Ramos (cell line): Measurements from ENCODE around the gene LORICRIN.

Source experiments
- in situ Hi-C: fragments of 300-500 bp; cut with MboI; formaldehyde crosslinking; loops from one replicate; pipeline ENCODE4 v1.14.3; 2022; ENCODE audit warnings: low sequenced_read_pairs; ENCODE audit not compliant: unreplicated experiment

The LORICRIN gene

DNA sequence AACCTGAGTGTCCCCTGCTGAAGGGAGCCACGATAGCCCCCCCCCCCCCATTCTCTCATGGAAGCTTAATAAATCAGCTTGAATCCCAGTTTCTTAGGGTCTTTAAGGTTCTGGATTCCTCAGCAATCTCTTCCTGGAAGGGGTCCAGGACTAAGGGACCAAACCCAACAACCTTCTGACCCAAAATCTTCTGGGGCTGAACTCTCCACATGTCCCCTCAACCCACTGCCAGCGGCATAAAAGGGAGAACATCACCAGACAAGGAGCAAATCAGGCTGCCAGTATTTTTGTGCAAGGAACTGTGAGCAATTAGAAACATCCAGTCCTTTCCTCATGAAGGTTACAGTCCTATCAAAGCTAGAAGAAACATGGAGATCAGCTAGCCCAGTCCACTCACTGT, 12.7 kb upstream of the LORICRIN start:
- in situ Hi-C loops: loop anchor here (25.0 kb wide), 1 partner anchor 585 kb away; the partner anchor contains the start of gene LCE2D

DNA sequence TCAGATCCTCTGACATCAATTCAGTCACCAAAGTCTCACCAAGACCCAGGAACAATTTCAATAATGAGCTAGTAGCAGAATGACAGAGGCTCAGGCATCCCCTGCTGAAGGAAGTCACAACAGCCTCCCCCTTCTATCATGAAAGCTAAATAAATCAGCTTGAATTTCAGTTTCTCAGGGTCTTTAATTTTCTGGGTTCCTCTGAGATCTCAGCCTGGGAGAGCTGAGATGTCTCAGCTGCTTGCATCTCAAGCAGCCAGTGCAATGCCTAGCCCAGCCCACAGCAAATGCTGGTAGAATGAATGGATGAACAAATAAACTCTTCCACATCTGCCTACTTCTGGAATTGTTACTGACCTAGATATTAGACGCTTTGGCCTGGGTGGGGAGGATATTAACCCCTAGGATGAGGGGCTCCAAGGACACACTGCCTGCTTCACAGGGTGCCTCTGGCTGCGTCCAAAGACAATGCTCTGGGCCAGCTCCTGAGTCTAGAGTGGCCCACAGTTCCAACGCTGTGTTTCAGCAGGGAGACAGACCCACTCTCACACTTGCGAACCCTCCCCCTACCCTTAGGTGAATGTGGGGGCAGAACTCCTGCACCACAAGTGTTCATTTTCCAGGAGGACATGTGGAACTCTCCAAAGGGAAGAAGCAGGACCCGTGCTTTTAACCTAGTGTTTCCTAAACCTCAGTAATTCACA, 11.2 kb upstream of the LORICRIN start:
- in situ Hi-C loops: loop anchor here (25.0 kb wide), 1 partner anchor 586 kb away; the partner anchor contains the start of gene LCE2D

- in situ Hi-C loops: no loop called here
These were observed 9.3 kb upstream of the LORICRIN start for GRCh38 chr1:153250166-153250565.

GRCh38 chr1:153251087-153251486, 8.4 kb upstream of the LORICRIN start:
- in situ Hi-C loops: no loop called here

GRCh38 chr1:153251562-153251961, 7.9 kb upstream of the LORICRIN start:
- in situ Hi-C loops: no loop called here

DNA sequence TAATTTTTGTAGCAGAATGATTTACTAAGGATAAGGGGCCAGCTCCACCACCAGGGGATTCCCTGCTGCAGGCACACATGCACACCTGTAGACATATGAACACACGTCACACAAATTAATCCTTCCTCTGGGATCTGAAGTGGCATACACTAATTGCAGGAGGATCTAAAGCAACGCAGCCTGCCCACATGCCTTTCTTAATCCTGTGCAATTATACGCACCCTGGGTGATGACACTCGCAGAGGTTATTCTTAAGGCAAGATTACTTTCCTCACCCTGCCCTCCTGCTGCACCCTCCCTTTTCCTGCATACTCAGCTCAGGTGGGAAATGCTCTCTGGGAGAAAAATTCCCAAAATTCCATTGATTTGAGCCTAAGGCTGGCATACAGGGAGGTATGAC, 7.5 kb upstream of the LORICRIN start:
- in situ Hi-C loops: no loop called here

DNA sequence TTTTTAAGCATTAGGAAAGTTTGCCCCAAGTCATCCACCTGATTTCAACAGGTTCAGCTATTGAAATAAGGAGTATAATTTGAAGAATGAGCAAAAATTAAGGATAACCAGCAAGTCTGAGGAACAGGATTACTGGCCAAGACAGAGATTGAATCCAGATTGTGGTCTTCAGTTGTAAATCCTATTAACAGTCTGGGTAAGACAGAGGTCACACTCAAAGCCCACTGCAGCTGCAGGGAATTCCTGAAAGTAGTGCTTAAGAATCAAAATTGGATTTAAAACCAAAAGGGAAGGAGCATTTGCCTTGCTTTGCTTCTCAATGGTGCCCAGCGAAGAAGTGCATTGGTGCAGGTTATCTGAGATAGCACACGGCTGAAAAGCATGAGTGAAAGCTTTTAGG, 6.4 kb upstream of the LORICRIN start:
- in situ Hi-C loops: no loop called here

- in situ Hi-C loops: no loop called here
These were observed 5.8 kb upstream of the LORICRIN start for GRCh38 chr1:153253693-153254092.

GRCh38 chr1:153260585-153261280, 1.2 kb downstream of the LORICRIN start:
- in situ Hi-C loops: no loop called here

DNA sequence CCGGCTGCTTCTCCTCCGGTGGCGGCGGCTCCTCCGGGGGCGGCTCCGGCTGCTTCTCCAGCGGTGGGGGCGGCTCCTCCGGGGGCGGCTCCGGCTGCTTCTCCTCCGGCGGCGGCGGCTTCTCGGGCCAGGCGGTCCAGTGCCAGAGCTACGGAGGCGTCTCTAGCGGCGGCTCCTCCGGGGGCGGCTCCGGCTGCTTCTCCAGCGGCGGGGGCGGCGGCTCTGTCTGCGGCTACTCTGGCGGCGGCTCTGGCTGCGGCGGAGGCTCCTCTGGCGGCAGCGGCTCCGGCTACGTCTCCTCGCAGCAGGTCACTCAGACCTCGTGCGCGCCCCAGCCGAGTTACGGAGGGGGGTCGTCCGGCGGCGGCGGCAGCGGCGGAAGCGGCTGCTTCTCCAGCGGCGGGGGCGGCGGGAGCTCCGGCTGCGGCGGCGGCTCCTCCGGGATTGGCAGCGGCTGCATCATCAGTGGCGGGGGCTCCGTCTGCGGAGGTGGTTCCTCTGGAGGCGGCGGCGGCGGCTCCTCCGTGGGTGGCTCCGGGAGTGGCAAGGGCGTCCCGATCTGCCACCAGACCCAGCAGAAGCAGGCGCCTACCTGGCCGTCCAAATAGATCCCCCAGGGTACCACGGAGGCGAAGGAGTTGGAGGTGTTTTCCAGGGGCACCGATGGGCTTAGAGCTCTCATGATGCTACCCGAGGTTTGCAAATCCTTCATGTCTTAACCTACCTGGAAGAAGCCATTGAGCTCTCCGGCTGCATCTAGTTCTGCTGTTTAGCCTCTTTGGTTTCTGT, 2.0 kb downstream of the LORICRIN start:
- in situ Hi-C loops: no loop called here

DNA sequence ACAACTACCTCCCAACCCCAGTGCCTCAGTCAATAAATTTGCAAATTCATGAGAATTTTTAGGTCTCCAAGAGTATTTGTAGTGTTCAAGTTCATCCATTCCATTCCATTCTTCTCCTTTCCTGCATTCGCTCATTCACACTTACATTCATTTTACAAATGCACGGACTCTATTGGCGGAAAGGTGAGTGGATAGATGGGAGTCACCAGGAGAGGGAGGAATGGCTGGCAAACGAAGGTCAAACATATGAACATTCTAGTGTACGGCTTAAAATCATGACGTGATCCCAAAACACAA, 2.5 kb downstream of the LORICRIN start:
- in situ Hi-C loops: no loop called here

- in situ Hi-C loops: no loop called here
These were observed 3.1 kb downstream of the LORICRIN start for GRCh38 chr1:153262462-153263157.

GRCh38 chr1:153265457-153265856, 6.0 kb downstream of the LORICRIN start:
- in situ Hi-C loops: no loop called here

GRCh38 chr1:153271711-153272110, 12.2 kb downstream of the LORICRIN start:
- in situ Hi-C loops: no loop called here

- in situ Hi-C loops: no loop called here
These were observed 12.7 kb downstream of the LORICRIN start for GRCh38 chr1:153272186-153272585.

DNA sequence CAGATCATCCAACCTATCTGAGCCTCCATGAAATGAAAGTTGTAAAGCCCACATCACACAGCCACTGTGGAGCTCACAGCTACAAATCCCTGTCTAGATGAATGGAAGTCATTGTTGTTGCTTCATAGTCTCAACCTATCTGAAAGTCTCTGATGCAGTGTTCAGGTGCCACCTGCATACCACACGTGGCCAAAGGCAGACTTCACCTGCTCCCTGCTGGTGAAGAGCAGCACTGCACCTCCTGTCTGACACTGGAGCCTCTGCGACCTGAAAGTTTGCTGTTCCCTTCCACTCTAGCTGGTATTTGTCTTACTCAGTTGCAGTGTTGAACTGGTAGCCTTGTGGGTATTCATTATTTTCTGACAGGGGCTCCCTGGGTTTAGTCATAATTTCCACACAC, 18.4 kb downstream of the LORICRIN start:
- in situ Hi-C loops: no loop called here

- in situ Hi-C loops: no loop called here
These were observed 29.3 kb downstream of the LORICRIN start for GRCh38 chr1:153288634-153289275.

GRCh38 chr1:153291514-153291913, 32.0 kb downstream of the LORICRIN start:
- in situ Hi-C loops: no loop called here

- in situ Hi-C loops: no loop called here
These were observed 32.7 kb downstream of the LORICRIN start for GRCh38 chr1:153292185-153292584.
